ENCODE data around the gene LDLRAD4.

The LDLRAD4 gene

GRCh38 chr18:13357289-13357688 lies 138.7 kb downstream of the LDLRAD4 start:
- H3K9me2 ChIP-seq (replicated peaks; ENCODE audit: insufficient read depth, low read length), result no peaks in the 10 kb centered on the region
- H2AFZ ChIP-seq (ENCODE audit: low read depth, low read length, severe bottlenecking), result no peak overlapping the region
- H3K9ac ChIP-seq (ENCODE audit: low read length), result no peak overlapping the region
- H3K27me3 ChIP-seq (ENCODE audit: low read length), result no peaks in the 10 kb centered on the region
- H3K79me2 ChIP-seq (ENCODE audit: insufficient read depth, low read length), result no peaks in the 10 kb centered on the region
- H3F3A ChIP-seq (ENCODE audit: insufficient read depth), result no peaks in the 10 kb centered on the region
- H3K36me3 ChIP-seq (ENCODE audit: low read length), result no peaks in the 10 kb centered on the region
- H3K9me3 ChIP-seq (ENCODE audit: insufficient read depth, low read length), result no peaks in the 10 kb centered on the region
- H3K4me2 ChIP-seq (ENCODE audit: low read depth, low read length, poor library complexity, severe bottlenecking), result no peak overlapping the region
- H4K20me1 ChIP-seq (ENCODE audit: low read depth, low read length), result no peaks in the 10 kb centered on the region
- H3K27ac ChIP-seq (ENCODE audit: low read depth, low read length), result no peak overlapping the region
- no peak for TF ChIP-seq EZH2phosphoT487 (conservative IDR thresholded peaks at IDR 0.05; ENCODE audit: low read length)
- TF ChIP-seq, protein P1, sequence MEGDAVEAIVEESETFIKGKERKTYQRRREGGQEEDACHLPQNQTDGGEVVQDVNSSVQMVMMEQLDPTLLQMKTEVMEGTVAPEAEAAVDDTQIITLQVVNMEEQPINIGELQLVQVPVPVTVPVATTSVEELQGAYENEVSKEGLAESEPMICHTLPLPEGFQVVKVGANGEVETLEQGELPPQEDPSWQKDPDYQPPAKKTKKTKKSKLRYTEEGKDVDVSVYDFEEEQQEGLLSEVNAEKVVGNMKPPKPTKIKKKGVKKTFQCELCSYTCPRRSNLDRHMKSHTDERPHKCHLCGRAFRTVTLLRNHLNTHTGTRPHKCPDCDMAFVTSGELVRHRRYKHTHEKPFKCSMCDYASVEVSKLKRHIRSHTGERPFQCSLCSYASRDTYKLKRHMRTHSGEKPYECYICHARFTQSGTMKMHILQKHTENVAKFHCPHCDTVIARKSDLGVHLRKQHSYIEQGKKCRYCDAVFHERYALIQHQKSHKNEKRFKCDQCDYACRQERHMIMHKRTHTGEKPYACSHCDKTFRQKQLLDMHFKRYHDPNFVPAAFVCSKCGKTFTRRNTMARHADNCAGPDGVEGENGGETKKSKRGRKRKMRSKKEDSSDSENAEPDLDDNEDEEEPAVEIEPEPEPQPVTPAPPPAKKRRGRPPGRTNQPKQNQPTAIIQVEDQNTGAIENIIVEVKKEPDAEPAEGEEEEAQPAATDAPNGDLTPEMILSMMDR (IDR thresholded peaks at IDR 0.05; ENCODE audit: insufficient read depth, low read length, poor library complexity, severe bottlenecking), result no peak
- no peak overlapping the region for H3K4me3 ChIP-seq (ENCODE audit: insufficient read depth, low read length, poor library complexity, severe bottlenecking)

- Histone ChIP-seq H3F3A (ENCODE audit: insufficient read depth) (no peaks in the 10 kb centered on the region), H3K27ac (ENCODE audit: low read depth, low read length) (no peak overlapping the region), H2AFZ (ENCODE audit: low read depth, low read length, severe bottlenecking) (no peak overlapping the region), H3K4me3 (ENCODE audit: insufficient read depth, low read length, poor library complexity, severe bottlenecking) (no peak overlapping the region), H4K20me1 (ENCODE audit: low read depth, low read length) (no peaks in the 10 kb centered on the region), H3K9ac (ENCODE audit: low read length) (no peak overlapping the region), H3K9me3 (ENCODE audit: insufficient read depth, low read length) (no peaks in the 10 kb centered on the region), H3K79me2 (ENCODE audit: insufficient read depth, low read length) (no peaks in the 10 kb centered on the region), H3K36me3 (ENCODE audit: low read length) (no peaks in the 10 kb centered on the region), H3K4me2 (ENCODE audit: low read depth, low read length, poor library complexity, severe bottlenecking) (no peak overlapping the region), H3K27me3 (ENCODE audit: low read length) (no peaks in the 10 kb centered on the region), H3K9me2 (replicated peaks; ENCODE audit: insufficient read depth, low read length) (no peaks in the 10 kb centered on the region)
- TF ChIP-seq EZH2phosphoT487 (conservative IDR thresholded peaks at IDR 0.05; ENCODE audit: low read length), result no peak
Measured at GRCh38 chr18:13359210-13359609, 140.7 kb downstream of the LDLRAD4 start.

GRCh38 chr18:13361431-13361830 lies 142.9 kb downstream of the LDLRAD4 start:
- no peaks in the 10 kb centered on the region for H3K79me2 ChIP-seq (ENCODE audit: insufficient read depth, low read length)
- H3K9me3 ChIP-seq (ENCODE audit: insufficient read depth, low read length), result no peaks in the 10 kb centered on the region
- no peaks in the 10 kb centered on the region for H4K20me1 ChIP-seq (ENCODE audit: low read depth, low read length)
- no peaks in the 10 kb centered on the region for H3K36me3 ChIP-seq (ENCODE audit: low read length)
- H3F3A ChIP-seq (ENCODE audit: insufficient read depth), result no peaks in the 10 kb centered on the region
- no peak overlapping the region for H2AFZ ChIP-seq (ENCODE audit: low read depth, low read length, severe bottlenecking)
- no peak overlapping the region for H3K4me2 ChIP-seq (ENCODE audit: low read depth, low read length, poor library complexity, severe bottlenecking)
- TF ChIP-seq, protein P1 (IDR thresholded peaks at IDR 0.05; ENCODE audit: insufficient read depth, low read length, poor library complexity, severe bottlenecking), result no peak
- TF ChIP-seq EZH2phosphoT487 (conservative IDR thresholded peaks at IDR 0.05; ENCODE audit: low read length), result no peak
- H3K27me3 ChIP-seq (ENCODE audit: low read length), result no peaks in the 10 kb centered on the region
- no peak overlapping the region for H3K4me3 ChIP-seq (ENCODE audit: insufficient read depth, low read length, poor library complexity, severe bottlenecking)
- H3K27ac ChIP-seq (ENCODE audit: low read depth, low read length), result no peak overlapping the region
- no peaks in the 10 kb centered on the region for H3K9me2 ChIP-seq (replicated peaks; ENCODE audit: insufficient read depth, low read length)
- no peak overlapping the region for H3K9ac ChIP-seq (ENCODE audit: low read length)

- Histone ChIP-seq H3K27me3 (ENCODE audit: low read length) (no peaks in the 10 kb centered on the region), H3K4me3 (ENCODE audit: insufficient read depth, low read length, poor library complexity, severe bottlenecking) (no peak overlapping the region), H3K9me2 (replicated peaks; ENCODE audit: insufficient read depth, low read length) (no peaks in the 10 kb centered on the region), H2AFZ (ENCODE audit: low read depth, low read length, severe bottlenecking) (no peak overlapping the region), H3F3A (ENCODE audit: insufficient read depth) (no peaks in the 10 kb centered on the region), H4K20me1 (ENCODE audit: low read depth, low read length) (no peaks in the 10 kb centered on the region), H3K36me3 (ENCODE audit: low read length) (no peaks in the 10 kb centered on the region), H3K79me2 (ENCODE audit: insufficient read depth, low read length) (no peaks in the 10 kb centered on the region), H3K9me3 (ENCODE audit: insufficient read depth, low read length) (no peaks in the 10 kb centered on the region), H3K4me2 (ENCODE audit: low read depth, low read length, poor library complexity, severe bottlenecking) (no peak overlapping the region), H3K9ac (ENCODE audit: low read length) (no peak overlapping the region), H3K27ac (ENCODE audit: low read depth, low read length) (no peak overlapping the region)
- no peak for TF ChIP-seq EZH2phosphoT487 (conservative IDR thresholded peaks at IDR 0.05; ENCODE audit: low read length)
- TF ChIP-seq, protein P1 (IDR thresholded peaks at IDR 0.05; ENCODE audit: insufficient read depth, low read length, poor library complexity, severe bottlenecking), result no peak
Measured at GRCh38 chr18:13362051-13362450, 143.5 kb downstream of the LDLRAD4 start.

Measured in SU-DHL-6 (cell line).